IPS-18c (cell line): ENCODE results near the gene MOB2.

Experiments used
- H3K4me3 ChIP-seq: 2 replicates; pipeline ENCODE4 v1.7.0; 2013; ENCODE audit warnings: low read depth, mild to moderate bottlenecking, low read length, moderate library complexity; ENCODE audit not compliant: insufficient read depth
- H3K9me3 ChIP-seq: one replicate; pipeline ENCODE4 v1.6.1; 2013; ENCODE audit warnings: mild to moderate bottlenecking, low read length, moderate library complexity; ENCODE audit not compliant: control insufficient read depth, insufficient read depth

The MOB2 gene

DNA sequence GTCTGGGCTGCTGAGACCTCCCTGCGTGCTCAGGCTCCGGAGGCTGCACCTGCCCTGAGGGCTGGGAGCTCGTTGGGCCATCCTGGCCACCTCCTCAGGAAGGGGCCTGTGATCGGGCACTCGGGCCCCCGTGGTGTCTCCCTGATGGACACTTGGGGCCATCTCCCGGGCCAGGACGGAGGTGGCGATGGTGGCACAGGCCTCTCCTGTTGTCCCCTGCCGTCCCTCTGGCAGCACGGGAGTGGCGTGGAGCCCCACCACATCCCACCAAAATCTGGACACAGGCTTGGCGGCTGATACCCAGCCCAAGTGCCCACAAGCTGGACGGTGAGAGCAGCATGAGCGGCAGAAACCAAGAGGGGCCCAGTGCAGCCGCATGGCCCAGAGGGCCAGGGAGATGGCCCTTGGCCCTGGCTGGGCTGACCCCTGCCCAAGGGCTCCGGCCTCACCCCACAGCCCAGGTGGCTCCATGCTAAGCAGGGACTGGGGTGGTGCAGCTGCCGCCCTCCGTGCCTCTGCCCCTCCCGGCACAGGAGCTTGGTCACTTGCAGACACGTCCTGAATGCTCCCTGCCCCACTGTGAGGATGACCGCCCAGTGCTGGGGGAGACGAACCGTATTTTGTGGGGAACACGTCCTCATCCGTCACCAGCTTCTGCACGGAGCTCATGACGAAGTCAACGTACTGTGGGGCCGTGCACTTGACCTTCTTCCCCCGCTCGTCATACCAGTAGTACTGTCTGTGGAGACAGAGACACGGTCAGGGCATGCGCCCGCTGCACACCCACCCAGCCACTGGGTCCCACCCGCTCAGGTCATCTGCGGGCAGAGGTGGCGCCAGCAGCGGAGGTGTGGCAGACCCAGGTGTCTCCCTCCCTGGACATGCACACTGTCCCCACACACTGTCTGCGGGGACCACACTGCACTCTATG is 15.6 kb downstream of the MOB2 start:
- H3K9me3 ChIP-seq, result no peaks in the 10 kb centered on the region
- no peak overlapping the region for H3K4me3 ChIP-seq

DNA sequence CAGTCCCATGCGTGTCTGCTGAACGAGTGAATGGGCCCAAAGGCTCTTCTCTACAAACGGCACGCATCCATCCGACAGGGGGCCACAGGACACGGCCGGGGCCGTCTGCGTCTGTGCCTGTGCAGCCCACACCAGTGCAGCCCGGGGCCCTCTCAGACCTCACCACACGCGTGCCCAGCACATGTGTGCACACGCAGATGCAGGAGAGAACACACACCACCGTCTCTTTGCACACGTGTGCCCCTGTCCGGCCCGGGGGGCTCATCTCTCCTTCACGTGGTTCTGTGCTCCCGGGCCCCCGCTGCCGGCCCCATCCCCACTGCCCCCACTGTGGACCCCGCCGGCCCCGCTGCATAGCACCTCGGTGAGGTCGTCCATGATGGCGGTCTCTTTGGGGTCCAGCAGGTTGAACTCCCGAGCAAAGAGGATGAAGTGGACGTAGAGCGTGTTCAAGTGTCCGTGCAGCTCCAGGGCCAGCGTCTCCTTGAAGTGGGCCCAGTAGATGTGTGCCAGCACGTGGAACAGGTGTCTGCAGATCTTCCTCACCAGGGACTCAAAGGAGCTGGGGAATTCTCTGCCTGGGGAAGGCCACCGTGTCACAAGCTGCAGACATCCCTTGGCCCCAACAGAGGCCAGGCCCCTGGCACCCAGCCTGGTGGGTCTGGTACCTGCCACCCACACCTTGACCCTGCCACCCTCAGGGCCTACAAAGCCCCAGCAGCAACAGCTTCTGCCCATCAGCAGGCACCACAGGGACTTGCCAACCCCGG is 16.5 kb downstream of the MOB2 start:
- Histone ChIP-seq H3K4me3 (no peak overlapping the region), H3K9me3 (no peaks in the 10 kb centered on the region)

GRCh38 chr11:1469287-1469910 is 17.2 kb downstream of the MOB2 start:
- H3K9me3 ChIP-seq, result no peaks in the 10 kb centered on the region
- no peak overlapping the region for H3K4me3 ChIP-seq

GRCh38 chr11:1468473-1469066 is 18.0 kb downstream of the MOB2 start:
- Histone ChIP-seq H3K9me3 (no peaks in the 10 kb centered on the region), H3K4me3 (no peak overlapping the region)

GRCh38 chr11:1468002-1468401 is 18.6 kb downstream of the MOB2 start:
- Histone ChIP-seq H3K9me3 (no peaks in the 10 kb centered on the region), H3K4me3 (no peak overlapping the region)

DNA sequence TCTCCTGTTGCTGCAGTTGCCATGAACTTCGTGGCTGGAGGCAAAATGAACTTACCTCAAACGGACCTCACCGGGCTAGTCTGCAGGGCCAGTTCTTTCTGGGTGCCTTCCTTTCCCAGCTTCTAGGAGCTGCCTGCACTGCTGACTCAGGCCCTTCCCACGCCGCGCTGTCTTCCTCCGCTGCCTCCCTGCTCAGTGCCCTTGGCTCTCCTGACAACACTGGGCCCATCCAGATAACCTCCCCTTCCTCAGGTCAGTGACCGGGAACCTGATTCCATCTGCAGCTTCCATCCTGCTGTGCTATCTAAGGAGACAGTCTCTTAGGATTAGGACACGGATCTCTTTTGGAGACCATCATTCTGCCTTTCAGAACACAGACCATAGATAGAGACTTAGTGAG is 19.3 kb downstream of the MOB2 start:
- H3K9me3 ChIP-seq, result no peaks in the 10 kb centered on the region
- no peak overlapping the region for H3K4me3 ChIP-seq

DNA sequence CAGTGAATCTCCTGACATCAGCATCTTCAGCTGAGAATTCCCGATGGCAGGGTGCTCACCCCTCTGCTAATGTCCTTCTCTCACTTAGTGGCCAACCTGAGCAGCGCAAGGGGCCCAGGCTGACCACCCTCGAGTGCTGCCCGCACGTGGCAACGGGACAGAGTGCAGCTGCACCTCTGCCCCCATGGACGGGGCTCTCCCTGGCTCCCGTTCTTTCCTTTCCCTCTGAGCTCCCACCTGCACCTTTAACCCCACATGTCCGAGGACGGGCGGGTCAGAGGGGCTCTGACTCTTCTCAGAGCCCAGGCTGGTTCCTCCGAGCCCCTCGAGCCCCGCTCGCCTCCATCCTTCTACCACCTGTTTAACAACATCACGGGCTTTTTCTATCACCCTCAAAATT is 19.8 kb downstream of the MOB2 start:
- Histone ChIP-seq H3K9me3 (no peaks in the 10 kb centered on the region), H3K4me3 (no peak overlapping the region)

- H3K4me3 ChIP-seq, result no peak overlapping the region
- no peaks in the 10 kb centered on the region for H3K9me3 ChIP-seq
Observed at GRCh38 chr11:1463056-1463455, 23.5 kb downstream of the MOB2 start.

DNA sequence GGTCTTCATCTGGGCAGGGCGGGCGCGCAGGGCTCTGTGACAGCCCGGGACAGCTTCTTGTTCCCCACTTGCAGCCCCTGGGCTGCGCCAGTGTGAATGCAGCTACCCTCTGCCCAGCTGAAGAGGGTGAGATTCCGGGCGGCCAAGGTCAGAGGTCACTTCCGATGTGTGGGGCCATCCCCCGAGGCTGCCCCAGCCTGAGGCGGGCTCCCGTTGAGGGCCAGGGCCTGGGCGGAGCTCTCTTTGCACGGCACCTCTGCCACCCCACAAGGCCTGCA is 23.9 kb downstream of the MOB2 start:
- no peak overlapping the region for H3K4me3 ChIP-seq
- H3K9me3 ChIP-seq, result no peaks in the 10 kb centered on the region

DNA sequence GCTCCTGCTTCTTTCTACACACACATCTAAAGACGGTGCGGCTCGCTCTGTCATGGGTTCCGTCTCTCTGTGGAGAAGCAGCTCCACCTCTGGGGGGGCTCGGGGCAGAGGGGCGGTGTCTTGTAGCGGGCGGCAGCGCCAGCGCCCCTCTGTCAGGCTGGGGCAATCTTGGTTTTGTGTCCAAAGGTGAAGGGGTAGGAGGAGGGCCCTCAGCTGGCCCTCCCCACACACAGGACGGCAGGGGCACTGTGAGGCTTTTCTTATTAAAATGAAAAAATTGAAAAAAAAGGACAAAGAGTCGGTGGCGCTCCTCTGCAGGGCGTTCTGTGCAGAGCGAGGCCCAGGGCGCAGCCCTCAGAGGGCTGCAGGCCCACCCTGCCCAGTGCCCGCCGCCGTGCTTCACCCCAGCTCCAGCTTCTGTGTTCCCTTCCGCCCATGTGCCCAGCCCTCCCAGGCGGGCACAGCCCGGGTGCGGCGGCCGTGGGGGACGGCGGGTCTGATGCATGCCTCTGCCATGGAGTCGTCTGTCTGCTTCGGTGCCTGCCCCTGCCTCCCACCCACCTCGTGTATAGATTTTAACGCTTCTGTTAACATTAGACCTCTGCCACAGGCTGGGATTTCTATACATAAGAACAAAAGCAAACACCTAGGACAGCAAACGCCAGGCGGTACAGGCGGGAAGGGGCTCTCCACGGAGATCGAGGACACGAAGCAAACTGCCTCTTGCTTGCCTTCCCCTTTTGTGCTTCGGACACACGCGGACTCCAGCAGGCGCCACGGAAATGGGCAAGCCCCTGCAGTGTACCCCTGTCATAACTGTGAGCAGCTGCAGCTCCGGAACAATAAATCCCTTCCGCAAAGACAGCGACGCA is 24.5 kb downstream of the MOB2 start:
- Histone ChIP-seq H3K9me3 (no peaks in the 10 kb centered on the region), H3K4me3 (no peak overlapping the region)

GRCh38 chr11:1460986-1461825 is 25.4 kb downstream of the MOB2 start:
- Histone ChIP-seq H3K9me3 (no peaks in the 10 kb centered on the region), H3K4me3 (no peak overlapping the region)

GRCh38 chr11:1460396-1460985 is 26.1 kb downstream of the MOB2 start:
- Histone ChIP-seq H3K9me3 (no peaks in the 10 kb centered on the region), H3K4me3 (no peak overlapping the region)

DNA sequence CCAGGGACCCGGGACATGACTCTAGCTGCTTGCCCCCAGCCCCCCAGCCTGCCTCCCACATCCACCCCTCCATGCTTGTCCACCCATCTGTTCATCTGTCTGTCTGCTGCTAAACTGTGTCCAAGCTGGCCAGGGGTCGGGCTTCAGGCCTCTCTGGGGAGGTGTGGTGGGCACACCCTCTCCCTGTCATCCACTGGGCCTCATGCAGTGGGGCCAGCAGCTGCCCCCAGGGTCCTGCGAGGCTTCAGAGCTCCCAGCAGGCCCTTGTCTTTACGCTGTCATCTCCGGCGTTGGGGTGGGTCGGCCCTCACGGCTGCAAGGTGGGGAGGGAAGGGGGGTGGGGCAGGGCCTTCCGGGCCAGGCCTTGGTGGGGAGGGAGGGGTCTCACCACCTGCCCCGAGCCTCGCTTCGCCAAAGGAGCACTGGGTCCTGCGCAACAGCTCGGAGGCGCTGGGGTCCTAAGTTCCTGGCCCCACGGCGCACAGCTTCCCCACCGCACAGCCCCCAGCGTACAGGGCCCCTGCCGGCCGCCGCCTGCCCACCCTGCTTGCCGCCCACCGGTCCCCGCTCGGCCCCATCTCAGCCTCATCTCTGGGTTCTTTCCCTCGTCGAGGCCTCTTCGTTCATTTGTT is 26.7 kb downstream of the MOB2 start:
- no peak overlapping the region for H3K4me3 ChIP-seq
- no peaks in the 10 kb centered on the region for H3K9me3 ChIP-seq

GRCh38 chr11:1459219-1459575 is 27.4 kb downstream of the MOB2 start:
- Histone ChIP-seq H3K4me3 (no peak overlapping the region), H3K9me3 (no peaks in the 10 kb centered on the region)

DNA sequence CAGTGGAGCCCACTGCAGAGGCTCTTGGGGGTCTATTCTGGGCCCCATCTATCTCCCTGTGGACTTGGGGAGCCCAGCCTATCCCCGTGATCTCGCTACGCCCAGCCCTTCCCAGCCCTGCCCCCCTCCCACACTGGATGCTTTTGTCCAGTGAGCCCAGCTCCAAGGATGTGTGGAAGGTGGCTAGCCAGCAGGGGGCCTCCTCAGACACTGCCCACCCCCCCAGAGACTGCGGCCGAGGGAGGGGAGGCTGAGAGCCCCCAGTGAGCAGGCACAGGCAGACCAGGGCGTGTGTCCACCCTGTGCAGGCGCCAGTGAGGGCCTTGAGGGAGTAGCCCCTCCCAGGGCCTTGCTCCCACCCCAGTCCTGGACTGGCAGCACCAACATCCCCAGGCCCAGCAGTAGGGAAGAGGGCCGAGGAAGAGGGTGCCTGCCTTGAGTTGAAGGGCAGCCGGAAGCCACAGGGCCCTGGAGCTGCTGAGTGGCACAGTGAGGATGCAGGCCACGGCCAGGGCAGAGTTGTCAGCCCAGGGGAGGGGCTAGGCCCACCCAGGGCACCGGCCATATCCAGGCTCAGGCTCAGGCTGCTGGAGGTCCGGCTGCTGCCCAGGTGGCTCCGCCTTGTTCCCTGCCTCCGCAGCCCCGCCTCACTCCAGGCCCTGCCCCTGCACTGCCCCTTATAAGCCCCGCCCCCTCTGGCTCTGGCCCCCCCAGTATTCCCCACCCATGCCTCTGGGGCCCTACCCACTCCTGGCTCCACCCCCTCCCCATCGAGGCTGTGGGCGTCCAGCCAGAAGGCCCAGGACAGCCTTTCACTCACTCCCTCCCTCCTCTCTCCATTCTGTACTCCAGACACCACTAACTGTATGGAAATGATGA is 28.0 kb downstream of the MOB2 start:
- H3K9me3 ChIP-seq, result no peaks in the 10 kb centered on the region
- no peak overlapping the region; the same call in 1 of the 2 replicates for H3K4me3 ChIP-seq
